ENCODE results near the gene CDH23.

GRCh38 chr10:71532878-71533277 lies 136.2 kb downstream of the CDH23 start:
- TF ChIP-seq POLR2A (IDR thresholded peaks at IDR 0.05) (no peak), CTCF (IDR thresholded peaks at IDR 0.05) (no peak)

Measured in transverse colon (tissue), 3 donors.